ENCODE results near the gene THBS3. TPM values are rescaled to one million over a fixed set of nuclear protein-coding genes. Genes with fewer than 3 reads are reported as not detected.

The THBS3 gene
- total and polyA plus RNA-seq, 2 of the 13 experiments (the other 11 are each of a cell fraction or from before 2014, with no cell fraction given): 0.86 to 3.6 TPM

- TF ChIP-seq ZNF646 (CRISPR knock-in tag; IDR thresholded peaks at IDR 0.05) (no peak), NR2F1 (CRISPR knock-in tag; IDR thresholded peaks at IDR 0.05) (peak; percentile 96 to 99), MEF2D (CRISPR knock-in tag; IDR thresholded peaks at IDR 0.05) (no peak), DZIP1 (CRISPR knock-in tag; IDR thresholded peaks at IDR 0.05) (no peak), ZMYM2 (CRISPR knock-in tag; IDR thresholded peaks at IDR 0.05) (peak; percentile 82; the same call in 1 of the 2 replicates), NCOA2 (CRISPR knock-in tag; IDR thresholded peaks at IDR 0.05) (peak; percentile 17; the same call in 1 of the 2 replicates), SAFB2 (CRISPR knock-in tag; IDR thresholded peaks at IDR 0.05; ENCODE audit: borderline replicate concordance, low read depth) (no peak), PHF5A (CRISPR knock-in tag; IDR thresholded peaks at IDR 0.05; ENCODE audit: low read depth, unreplicated experiment) (no peak), NR2F6 (IDR thresholded peaks at IDR 0.05) (peak; percentile 99), NR2F6 (CRISPR knock-in tag; IDR thresholded peaks at IDR 0.05) (peak; percentile 100), GMEB1 (CRISPR knock-in tag; IDR thresholded peaks at IDR 0.05; ENCODE audit: borderline replicate concordance) (no peak), ARID5B (CRISPR knock-in tag; IDR thresholded peaks at IDR 0.05) (peak; percentile 41), MED1 (CRISPR knock-in tag; IDR thresholded peaks at IDR 0.05) (0 out of 2 replicates have a peak, but pooled peaks have one; percentile 42), ZNF101 (CRISPR knock-in tag; IDR thresholded peaks at IDR 0.05; ENCODE audit: borderline replicate concordance, low read depth) (no peak)
Measured at GRCh38 chr1:155178441-155179111, 29.1 kb downstream of the THBS3 start (continued).
